HG03571 (cell line): ENCODE data around the gene SLC36A3.
"Not testable (repeated sequence)": the region's sequence is repeated elsewhere in the genome, so short reads cannot be mapped to it uniquely, and the experiment has no call there.

Source experiments
- ATAC-seq: cut with Tn5 transposase; IDR thresholded peaks from one replicate; pipeline ENCODE4 v1.9.1; 2021; ENCODE audit not compliant: unreplicated experiment

Gene SLC36A3

DNA sequence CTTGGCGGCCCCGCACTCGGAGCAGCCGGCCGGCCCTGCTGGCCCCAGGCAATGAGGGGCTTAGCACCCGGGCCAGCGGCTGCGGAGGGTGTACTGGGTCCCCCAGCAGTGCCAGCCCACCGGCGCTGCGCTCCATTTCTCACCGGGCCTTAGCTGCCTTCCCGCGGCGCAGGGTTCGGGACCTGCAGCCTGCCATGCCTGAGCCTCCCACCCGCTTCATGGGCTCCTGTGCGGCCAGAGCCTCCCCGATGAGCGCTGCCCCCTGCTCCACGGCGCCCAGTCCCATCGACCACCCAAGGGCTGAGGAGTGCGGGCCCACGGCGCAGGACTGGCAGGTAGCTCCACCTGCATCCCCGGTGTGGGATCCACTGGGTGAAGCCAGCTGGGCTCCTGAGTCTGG lies 5.7 kb upstream of the SLC36A3 start:
- not testable (repeated sequence) for ATAC-seq

DNA sequence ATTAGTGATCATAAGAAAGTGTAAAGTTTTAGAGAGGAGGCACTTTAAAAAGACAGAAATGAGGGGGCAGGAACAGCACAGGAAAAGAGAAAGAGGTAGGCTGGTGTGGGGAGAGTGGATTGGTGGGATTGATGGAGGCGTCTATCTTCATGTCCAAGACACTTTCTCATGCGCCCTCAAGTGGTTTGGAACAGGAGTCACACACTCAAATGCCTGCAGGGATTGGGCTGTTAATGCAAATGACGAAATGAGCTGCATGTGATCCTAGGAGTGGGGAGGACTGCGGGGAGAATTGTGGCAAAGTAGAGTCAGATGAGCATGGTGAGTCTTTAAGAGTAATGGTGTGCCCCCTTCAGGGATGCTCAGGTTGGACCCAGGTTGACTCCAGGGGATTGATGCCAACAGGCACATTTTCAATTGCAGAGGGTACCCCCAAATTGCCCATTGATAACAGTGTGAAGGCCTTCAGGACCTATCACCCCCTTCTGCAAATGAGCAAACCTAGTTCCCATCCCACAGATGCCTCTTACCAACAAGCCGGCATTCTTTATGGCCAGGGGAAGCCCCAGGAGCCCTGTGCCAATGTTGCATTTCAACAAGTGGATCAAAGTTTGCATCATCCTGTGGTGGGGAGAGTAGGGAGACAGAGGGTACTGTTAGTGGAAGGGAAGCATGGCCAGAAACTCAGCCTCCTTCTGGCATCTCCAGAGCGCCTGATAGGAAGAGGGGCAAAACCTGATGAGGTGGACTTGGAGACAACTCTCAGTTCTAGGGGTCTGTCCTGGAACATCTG lies 5.3 kb downstream of the SLC36A3 start:
- no peak for ATAC-seq

DNA sequence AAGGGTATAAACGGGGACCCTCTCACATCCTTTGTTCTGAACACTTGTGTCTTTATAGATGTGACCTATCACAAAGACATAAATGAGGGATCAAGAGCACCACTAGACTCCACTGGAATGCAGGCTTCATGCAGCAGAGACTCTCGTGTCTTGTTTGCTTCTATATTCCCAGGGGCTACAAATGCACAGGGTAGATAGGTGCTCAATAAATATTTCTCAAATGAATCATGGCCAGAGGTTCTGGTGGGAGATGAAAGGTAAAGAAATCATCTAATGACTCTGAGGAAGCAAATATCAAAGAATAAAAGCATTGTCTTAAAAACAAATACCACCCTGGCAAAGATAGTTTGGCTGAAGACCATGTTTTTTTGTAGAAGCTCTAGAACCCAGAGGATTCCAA lies 6.6 kb downstream of the SLC36A3 start:
- ATAC-seq: no peak

DNA sequence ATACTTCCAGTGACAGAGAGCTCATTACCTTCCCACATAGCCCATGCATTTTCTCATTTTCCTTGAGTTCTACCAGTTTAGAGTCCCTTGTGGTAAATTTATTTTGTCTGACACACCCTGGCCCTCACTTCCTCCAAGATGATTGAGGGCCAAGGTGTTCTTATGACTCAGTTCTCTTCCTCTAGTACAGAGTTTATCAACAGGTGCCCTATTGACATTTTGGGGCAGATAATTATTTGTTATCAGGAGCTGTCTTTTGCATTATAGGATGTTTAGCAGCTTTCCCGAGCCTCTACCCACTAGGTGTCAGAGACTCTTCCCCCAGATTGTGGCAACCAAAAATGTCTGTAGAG lies 7.1 kb downstream of the SLC36A3 start:
- no peak for ATAC-seq

DNA sequence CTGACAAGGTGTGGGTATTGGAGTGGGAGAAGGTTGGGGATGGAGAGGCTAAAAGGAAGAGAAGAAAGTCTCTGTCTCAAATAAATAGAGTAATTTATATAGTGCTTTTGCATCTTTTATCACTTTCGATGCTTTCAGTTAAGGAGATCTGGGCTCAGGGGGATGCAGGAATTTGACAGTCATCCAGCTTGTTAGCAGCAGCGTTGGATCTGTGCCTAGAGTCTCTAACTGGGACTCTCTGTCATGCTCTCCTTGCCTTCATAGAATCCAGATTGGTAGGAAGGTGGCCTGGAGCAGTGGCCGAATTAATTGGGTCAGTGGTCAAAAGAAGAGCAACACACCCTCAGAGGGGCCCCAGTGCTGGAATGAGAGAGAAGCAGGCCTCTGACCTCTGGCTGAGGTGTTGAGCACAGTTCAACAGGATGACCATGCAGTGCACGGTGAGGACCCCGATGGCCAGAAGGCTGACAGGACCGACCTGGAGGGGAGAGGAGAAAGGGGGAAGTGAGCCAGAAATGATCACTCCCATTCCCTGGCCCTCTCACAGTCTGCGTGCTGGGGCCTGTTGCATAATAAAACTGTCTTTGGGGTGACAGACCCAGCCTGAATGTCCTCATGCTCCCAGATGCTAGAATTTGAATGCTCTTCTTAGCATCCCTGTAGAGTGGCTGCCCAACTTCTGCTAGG lies 7.6 kb downstream of the SLC36A3 start:
- no peak for ATAC-seq

DNA sequence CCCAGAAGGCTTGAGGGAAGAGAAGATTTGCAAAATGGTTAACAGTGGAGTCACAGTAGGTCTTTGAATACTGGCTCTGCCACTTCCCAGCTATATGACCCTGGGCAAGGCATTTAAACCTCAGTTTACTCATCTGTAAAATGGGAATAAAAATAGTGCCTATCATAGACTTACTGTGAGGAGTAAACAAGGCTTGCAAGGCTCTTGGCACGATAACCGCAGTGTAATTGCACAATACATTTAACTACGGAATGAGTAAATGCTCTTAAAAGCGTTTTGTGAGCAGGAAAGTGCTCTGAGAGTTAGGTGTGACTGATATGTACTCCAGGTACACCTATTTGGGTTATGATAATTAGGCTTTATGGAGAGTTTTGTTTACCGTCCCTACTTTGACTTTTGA lies 8.4 kb downstream of the SLC36A3 start:
- ATAC-seq: no peak

DNA sequence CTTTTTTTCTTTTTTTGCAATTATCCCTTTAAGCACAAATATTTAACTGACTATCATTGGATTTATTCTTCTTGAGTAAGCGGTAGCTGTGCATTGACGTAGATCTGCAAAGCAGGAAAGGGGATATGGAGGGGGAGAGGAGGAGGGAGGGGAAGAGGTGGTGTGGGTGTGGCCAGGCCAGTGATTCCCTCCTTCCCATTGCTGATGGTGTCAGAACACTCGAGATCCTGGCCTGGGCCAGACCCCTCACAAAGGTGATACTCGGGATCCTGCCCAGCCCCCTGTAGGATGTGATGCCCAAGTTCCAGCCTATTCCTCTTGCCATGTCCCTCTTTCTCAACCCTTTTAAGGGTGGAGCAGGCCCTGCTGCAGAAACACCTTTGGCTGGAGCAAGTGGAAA lies 9.9 kb downstream of the SLC36A3 start:
- no peak for ATAC-seq

DNA sequence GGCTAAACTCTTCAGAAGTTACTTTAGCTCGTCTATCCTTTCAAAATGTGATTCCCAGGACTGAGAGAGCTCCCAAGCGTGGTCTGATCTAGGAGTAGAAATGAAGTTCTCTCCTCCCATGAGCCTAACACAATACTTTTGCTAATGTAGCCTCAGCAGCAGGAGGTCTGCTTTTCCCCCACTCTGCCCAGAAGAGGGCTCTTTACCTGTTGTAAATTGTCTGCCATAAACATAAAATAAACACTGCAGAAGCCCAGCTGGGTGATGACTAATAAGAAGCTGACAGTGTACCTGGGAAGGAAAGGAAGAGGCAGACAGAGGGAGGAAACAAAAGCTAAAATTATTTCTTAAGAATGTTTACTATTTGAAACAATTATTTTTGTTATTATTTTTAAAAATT lies 15.4 kb downstream of the SLC36A3 start:
- ATAC-seq: no peak

DNA sequence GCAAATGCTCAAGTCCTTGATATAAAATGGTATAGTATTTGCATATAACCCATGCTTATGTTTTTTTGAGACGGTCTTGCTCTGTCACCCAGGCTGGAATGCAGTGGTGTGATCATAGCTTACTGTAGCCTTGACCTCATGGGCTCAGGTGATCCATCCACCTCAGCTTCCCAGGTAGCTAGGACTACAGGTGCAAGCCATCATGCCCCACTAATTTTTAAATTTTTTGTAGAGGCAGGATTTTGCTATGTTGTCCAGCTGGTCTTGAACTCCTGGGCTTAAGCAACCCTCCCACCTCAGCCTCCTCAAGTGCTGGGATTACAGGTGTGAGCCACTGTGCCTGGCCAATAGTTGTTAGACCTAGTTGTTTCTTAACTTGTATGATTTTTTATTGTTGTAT lies 17.3 kb downstream of the SLC36A3 start:
- ATAC-seq: no peak

DNA sequence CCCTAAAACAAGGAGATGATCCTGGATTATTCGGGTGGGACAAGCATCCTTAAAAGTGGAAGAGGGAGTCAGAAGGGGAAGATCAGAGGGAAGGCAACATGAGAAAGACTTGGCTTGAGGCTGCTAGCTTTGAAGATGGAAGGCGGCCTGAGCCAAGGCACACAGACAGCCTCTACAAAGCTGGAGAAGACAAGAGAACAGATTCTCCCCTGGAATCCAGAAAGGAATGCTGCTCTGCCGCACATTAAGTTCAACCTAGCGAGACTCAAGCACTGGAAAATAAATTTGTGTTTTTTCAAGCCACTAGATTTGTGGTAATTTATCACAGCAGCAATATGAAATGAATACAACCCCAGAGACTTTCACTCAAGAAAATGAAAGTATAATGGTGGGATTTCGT lies 17.9 kb downstream of the SLC36A3 start:
- ATAC-seq: no peak

DNA sequence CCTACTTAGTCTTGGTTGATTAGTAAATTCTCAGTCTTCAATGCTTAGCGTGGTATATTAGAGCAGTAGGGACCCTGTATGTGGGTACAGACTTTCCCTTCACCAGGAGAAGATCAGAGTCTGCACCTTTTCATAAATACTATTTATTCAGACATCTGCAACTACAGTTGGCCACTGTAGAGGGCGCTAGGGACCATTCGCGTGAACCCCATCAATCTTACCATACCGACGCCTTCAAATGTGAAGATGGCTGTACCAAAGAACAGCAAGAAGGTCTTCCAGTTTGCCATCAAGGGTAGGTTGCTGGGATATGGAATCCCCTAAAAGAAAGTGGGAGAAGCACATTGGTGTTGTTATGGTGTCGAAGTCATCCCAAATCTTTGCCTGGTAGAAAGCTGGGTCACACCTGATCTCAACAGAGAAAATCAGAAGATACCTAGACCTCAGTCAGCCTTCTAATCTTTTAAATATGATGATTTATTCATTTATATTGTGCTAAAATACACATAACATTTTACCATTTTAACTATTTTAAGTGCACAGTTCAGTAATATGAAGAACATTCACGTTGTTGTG lies 19.1 kb downstream of the SLC36A3 start:
- no peak for ATAC-seq

DNA sequence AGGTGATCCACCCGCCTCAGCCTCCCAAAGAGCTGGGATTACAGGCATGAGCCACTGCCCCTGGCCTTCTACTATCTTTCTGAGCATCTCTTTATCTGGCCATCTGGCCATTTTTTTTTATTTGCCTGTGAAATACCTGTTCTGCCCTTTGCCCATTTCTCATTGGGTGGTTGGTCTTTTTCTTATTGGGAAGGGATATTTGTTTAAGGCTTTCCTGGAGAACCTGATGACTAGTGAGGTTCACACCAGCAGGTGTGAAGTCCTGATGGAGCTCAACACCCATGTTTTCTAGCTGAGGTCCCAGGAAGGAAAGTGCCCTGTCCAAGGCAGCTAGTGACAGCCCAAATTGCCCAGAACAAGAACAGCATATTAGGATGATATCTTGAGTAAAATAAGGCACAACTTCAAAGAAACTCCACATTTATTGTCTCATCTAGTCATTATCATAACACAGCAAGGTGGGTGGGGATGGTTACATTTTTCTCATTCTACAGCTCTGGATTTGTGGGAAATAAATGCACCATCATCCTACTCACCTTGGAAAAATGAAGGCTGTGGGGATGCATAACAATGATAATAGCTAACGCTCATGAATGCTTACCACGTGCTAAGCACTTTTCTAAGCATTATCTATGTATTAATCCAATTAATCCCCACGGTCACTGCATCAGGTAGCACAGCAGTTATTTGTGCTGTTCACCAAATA lies 20.3 kb downstream of the SLC36A3 start:
- ATAC-seq: no peak

DNA sequence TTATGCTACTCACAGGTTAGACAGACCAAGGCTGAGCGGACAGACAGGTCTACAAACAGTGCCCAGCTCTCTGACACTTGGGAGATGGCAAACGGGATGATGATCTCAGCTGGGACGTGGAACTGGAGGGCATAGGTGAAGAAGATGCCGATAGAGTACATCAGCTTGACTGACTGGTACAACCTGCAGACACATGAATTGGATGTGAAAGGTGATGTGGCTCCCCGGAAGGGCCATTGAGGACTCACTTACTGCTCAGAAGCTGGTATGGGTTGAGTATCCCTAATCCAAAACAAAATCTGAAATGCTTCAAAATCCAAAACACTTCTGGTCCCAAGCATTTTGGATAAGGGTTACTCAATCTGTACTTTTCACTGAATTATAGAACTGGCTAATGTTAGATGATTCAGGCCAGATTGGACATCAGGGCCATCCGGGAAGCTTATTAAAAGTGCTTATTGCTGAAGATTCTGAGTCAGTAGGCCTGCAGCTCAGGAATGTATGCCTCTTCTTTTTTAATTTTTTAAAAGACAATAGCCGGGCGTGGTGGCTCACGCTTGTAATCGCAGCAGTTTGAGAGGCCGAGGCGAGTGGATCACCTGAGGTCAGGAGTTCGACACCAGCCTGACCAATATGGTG lies 22.4 kb downstream of the SLC36A3 start:
- no peak for ATAC-seq

DNA sequence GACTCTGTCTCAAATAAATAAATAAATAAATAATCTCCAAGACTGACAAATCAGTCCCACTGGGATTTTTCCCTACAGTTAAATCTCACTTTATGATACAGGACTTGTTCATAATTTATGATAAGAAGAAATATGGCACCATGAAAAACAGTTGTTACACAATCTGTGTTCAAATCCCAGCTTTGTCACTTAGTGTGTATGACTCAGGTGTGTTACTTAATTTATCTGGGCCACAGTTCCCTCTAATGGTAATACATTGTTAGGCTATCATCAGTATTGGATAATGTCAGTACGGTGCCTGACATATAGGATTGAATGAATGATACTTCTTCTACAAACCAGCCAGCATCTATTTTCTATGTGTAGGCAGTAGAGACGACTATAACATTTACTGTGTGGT lies 23.1 kb downstream of the SLC36A3 start:
- no peak for ATAC-seq

DNA sequence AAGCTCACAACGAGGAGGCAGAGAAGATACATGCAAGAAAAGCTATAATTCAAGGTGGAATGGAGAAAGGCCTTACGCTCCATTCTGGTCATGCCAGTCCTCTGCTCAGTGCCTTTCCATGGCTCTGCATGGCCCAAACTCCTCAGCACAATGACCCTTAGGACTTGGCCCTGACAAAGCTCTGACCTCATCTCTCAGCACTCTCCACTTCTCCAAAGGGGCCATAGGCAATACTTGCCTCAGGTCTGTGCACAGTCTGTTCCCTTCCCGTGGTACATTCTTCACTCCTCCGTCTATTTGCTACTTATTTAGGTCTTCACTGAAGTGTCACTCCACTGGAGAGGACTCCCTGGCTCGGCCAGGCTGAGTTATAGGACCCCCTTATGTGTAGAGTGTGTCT lies 24.7 kb downstream of the SLC36A3 start:
- no peak for ATAC-seq

DNA sequence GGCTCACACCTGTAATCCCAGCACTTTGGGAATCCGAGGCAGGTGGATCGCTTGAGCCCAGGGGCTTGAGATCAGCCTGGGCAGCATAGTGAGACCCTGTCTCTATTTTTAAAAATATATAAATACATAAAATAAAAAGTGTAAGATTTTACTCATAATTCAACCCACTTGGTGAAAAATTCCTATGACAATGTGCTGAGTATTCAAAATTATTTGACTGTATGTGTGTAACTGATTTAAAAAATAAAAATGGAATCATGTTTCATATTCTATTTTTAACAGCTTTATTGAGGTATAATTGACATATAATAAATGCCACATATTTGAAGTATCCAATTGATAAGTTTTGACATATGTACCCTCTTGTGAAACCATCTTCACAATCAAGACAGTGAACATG lies 27.8 kb downstream of the SLC36A3 start:
- ATAC-seq: no peak

DNA sequence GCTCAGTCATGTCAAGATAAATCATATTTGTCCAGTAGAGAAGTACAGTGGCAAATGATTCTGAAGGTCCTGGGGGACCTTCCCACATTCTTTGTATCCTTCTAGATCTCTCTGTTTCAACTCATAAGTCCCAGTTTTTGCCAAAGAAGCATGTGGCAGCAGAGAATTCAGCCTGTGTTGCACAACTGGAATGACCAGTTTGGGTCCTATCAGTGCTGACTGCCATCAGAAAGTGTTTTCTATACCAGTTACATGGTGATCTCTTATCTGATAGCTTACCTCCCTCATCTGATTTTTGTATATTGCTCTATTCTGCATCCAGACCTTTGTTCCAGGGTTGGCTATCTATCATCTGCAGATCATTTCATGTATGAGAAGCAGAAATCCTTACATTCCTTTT lies 28.9 kb downstream of the SLC36A3 start:
- no peak for ATAC-seq

DNA sequence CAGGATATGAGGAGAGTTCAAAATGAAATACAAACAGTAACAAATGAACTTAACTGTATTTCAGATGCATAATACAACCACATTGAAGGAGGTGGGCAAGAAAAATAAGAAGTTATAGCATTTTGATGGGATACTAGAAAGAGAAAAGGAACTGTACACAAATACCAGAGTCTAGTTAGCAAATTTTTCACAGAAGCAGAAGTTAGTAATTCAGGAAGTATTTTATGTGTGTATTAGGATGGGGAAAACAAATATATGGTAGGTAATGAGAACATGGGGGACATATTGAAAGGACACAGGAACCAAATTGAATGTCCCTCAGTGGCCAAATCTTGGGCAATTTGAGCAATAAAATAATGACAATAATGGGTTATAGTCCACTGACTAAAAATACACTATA lies 32.2 kb downstream of the SLC36A3 start:
- no peak for ATAC-seq

DNA sequence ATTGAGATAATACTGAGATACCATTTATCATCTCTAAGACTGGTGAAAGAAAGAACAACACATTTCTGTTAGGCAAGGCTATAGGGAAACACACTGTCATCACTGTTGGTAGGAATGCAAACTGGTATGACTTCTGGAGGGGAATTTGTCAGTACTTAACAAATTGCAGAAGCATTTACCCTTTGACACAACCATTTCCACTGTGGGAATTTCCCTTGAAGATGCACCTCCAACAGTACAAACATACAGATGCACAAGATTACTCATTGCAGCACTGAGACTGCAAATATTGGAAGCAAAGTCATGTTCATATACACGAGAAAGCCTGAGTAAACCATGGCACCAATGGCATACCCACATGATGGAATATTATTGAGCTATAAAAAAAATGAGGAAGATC lies 33.0 kb downstream of the SLC36A3 start:
- no peak for ATAC-seq

DNA sequence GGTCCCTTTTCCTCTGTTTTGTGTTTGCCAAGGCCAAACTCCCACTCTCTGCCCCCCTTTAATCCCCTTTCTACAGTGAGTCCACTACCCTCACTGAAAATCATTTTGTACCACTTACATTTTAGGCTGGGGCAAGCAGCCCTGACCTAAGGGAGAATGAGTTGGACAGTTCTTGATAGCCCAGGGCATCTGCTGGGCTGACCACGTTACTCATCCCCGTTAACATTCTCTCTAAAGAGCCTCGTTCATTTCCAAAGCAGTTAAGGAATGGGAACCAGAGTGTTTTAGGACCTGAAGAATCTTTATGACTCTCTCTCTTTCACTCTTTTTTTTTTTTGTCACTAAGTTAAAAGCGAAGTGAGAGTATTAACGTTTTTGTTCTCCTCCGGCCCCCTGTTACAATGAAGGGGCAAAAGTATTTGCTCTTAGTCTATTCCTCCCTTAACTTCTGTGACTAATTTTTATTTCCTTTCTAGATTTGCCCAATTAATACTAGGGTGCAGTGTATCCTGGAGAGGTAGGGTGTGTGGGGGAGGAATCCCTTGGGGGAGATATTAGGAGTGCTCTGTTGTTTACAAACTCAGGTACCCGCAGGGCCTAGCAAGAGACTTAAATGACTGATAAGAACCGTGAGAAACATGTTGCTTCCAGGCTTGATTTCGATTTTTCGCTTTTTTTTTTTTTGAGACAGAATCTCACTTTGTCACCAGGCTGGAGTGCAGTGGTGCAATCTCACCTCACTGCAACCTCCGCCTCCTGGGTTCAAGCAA lies 35.9 kb downstream of the SLC36A3 start:
- no peak for ATAC-seq

DNA sequence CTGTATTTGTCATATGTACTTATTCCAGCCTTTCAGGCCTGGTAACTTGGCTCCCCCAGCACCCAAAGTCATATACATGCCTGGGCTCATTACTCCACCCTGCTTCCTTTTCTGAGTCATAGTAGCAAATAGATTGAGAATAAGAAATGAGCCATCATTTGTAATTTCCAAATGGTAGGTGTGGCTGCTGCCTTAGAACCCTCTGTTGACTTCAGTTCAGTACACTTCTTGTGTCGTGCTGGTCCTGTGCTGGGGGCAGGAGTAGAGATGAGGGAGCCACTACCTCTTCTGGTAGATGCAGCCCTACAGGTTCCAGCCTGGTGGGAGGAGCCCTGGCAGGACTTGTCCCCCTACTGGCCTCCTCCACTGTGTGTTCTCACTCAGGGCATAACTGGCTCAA lies 39.5 kb downstream of the SLC36A3 start:
- ATAC-seq: no peak
